Measurements from ENCODE around the gene LAMA2.

Gene LAMA2

DNA sequence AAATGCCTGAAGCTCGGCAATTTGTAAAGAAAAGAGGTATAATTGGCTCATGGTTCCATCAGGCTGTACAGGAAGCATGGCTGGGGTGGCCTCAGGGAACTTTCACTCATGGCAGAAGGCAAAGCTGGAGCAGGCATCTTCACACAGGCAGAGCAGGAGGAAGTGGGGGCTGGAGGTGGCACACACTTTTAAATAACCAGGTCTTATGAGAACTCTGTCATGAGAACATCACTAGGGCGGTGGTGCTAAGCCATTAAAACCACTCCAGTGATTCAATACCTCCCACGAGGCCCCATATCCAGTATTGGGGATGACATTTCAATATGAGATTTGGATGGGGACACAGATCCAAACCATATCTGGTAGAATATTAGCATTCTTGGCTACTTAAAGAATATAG lies 481.8 kb downstream of the LAMA2 start:
- no peak for DNase-seq (ENCODE audit: low read depth in 2 of 2)

DNA sequence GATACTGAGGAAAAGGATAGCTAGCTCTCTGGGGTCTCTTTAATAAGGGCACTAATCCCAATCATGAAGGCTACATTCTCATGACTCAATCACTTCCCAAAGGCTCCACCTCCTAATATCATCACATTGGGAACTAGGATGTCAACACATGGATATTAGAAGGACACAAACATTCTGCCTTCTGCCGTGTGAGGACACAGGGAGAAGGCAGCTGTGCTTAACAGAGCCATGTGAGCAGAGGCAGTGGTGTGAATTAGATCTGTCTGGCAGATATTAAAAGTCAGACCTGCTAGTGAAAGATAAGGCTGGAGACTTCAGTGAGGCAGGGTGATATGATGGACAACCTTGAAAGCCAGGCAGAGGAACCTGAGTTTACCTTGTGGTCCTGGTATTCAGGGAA lies 485.1 kb downstream of the LAMA2 start:
- no peak for DNase-seq (ENCODE audit: low read depth in 2 of 2)

DNA sequence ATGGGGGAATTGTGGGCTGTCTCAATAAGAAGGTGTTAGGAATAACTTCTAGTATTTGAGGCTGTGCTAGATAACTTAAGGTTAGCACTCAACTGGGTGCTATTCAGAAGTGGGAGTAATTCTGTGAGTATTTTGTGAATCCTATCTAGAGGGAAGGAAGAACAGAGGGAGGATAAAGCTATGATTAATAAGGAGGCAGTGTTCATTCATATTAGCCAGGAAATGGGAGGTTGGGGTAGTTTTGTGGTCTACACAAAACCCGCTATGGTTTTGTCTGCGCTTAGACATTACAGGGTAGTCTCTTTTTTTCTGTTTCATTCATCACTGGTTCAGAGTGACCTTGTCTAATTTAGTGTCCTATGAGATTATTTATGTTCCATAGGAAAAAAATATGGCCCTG lies 486.0 kb downstream of the LAMA2 start:
- no peak for DNase-seq (ENCODE audit: low read depth in 2 of 2)

DNA sequence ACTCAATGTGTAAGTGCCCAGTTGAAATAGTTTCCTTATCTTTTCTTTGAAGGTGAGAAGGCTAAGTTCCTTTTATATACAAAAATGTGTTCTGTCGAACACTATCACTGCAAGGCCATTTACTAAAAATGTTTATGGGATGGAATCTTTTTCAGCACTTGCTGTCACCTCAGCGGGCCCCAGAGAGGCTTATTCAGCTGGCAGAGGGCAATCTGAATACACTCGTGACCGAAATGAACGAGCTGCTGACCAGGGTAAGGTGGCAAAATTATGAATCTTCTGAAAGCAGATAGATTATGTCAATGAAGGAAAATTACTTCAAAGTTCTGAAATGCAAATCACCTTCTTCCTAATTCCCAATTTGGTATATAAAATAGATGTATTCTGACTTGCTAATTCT lies 486.8 kb downstream of the LAMA2 start:
- DNase-seq (ENCODE audit: low read depth in 2 of 2): no peak

DNA sequence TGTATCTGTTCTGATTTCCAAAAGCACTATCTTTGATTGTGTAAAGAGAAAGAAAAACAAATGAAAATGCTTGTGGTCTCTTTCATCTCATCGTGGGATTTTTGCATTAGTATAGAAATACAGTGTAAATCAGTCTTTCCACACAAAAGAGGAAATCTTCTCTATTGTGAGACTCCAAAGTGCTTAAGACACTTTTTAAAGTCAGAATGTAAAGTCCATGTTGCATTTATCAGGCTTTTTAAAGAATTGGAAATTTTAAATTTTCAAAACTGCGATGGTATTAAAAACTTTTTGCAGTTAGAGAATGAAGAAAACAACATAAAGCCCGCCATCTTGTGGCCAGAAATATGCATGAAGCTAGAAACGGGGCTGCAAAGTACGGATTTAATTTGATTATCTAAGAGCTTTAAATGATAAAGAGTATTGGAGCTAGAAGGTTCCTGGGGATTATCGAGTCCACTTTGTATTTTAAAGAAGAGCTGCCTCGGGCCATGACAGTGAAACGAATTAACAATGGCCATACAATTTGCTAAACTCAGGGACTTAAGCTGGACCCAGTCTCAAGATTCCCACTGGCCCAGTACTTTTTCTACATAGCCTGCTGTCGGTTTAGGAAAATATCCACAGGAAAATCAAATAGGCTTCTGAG lies 487.5 kb downstream of the LAMA2 start:
- DNase-seq (ENCODE audit: low read depth in 2 of 2): no peak

DNA sequence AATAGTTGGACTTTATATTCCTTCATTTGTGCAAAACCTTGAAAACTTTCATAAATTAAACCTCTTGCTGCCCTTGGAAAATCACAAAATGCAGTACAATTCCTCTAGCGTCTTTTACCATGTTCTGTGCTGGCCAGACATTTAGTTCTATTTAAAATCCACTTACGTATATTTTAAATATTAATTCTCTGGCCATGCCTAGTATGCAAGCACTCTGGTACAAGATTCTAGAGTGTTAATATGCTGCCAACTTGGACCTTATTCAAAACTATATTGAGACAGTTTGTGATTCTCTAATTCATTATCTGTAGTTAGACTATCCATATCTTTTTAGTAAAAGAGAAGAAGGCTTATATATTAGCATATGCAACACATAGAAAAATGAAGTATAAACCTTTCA lies 498.9 kb downstream of the LAMA2 start:
- DNase-seq (ENCODE audit: low read depth in 2 of 2): no peak

DNA sequence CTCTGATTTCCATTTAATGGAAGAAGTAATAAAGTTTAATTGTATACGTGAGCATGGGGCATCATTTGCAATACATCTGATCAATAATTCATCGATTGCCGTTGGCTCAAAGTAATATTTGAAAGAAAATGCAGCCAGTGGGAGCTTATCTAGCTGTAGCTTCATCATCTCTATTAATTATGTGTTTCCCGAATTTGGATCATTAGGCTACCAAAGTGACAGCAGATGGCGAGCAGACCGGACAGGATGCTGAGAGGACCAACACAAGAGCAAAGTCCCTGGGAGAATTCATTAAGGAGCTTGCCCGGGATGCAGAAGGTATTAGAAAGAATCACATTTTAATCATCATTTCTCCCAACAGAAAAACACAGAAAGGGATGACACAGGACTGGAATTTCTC lies 500.0 kb downstream of the LAMA2 start:
- DNase-seq (ENCODE audit: low read depth in 2 of 2): no peak

DNA sequence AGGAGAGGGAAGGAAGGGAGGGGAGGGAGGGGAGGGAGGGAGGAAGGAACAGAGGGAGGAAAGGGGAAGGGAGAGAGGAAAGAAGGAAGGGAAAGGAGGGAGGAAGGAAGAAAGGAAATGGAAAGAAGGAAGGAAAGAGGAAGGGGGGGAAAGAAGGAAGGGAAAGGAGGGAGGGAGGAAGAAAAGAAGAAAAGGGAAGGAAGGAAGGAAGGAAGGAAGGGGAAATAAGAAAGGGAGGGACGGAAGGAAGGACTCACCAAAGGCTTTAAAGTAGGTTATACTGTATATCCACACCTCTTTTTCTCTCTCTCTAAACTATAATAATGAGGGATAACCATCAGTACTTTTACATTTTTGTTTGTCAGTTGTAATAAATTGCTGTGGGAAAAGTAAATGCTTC lies 502.2 kb downstream of the LAMA2 start:
- no peak for DNase-seq (ENCODE audit: low read depth in 2 of 2)

DNA sequence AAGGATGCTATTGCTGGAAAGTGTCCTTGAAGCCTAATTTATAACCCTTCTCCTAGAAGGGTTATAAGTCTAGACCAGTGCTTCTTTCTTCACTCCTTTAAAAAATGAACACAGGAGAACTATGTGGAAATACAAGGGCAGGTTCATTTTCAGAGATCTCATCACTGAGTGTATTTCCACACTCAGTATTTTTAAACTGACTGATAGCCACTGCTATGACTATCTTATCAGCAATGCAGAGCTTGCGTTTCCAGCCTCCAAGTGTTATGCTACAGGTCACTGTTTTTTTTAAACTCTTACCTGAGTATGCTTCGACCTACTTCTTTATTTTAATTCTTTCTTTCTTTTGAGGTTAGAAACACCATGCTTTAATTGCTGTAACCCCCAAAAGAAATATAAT lies 508.0 kb downstream of the LAMA2 start:
- DNase-seq (ENCODE audit: low read depth in 2 of 2): no peak

DNA sequence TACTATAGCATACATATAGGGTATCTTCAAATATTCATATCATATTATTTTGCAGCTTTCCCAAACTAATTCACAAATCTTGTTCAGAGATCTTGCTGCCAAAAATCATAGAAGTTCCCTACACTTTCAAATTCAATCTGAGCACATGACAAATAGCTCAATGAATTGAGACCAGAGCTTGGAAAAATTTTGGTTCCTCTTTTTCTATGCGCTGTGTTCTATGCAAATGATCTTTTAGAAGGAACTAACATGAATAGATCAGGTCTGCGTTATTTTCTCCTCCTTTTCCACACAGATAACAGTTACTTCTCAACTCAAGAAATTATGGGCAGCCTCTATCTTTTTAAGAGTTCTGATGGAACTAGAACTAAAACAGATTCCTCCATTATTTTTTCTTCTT lies 510.7 kb downstream of the LAMA2 start:
- DNase-seq (ENCODE audit: low read depth in 2 of 2): no peak

DNA sequence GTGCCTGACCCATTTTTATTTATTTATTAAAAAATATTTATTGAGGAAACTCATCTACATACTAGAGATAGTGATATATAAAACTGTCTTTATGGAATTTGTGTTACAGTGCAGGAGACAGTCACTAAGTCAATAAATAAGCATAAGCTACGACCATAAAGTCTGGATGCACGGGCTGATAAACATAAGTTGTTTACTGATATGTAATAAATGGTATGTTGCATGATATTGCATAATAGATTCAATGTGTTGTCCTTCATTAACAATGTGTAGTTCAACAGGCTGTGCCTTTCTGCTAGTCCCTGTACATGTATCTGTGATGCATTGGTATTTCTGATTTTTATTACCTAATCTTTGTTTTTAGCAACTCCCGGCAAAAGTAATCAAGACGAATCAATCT lies 515.8 kb downstream of the LAMA2 start:
- no peak for DNase-seq (ENCODE audit: low read depth in 2 of 2)

DNA sequence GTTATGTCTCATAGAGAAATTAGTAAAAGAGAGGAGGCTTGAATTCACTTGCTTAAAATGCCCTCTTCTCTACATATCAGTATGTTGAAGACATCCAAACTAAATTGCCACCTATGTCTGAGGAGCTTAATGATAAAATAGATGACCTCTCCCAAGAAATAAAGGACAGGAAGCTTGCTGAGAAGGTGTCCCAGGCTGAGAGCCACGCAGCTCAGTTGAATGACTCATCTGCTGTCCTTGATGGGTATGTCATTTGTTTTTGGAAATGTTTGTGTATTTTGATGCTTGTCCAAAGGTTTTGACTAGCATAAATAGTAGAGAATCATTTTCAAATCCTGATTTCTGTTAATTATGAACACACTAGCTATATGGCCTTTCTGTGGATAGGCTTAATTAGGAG lies 519.3 kb downstream of the LAMA2 start:
- no peak for DNase-seq (ENCODE audit: low read depth in 2 of 2)

DNA sequence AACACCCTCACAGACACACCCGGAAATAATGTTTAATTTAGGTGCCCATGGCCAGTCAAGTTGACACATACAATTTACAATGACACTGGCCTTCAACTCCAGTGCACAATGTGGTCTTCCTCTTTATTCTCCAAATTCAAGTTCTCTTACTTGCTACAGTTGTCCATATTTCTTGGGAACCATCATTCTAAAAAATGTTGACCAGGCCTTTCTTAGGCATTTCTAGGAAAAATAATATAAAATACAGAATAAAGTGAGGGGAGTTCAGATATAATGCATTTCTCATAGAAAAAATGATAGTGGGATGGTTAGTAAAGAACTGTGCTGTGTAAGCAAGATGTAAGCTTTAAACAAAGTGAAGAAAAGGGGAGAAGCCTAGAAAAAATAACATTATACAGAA lies 528.2 kb downstream of the LAMA2 start:
- no peak for DNase-seq (ENCODE audit: low read depth in 2 of 2)

DNA sequence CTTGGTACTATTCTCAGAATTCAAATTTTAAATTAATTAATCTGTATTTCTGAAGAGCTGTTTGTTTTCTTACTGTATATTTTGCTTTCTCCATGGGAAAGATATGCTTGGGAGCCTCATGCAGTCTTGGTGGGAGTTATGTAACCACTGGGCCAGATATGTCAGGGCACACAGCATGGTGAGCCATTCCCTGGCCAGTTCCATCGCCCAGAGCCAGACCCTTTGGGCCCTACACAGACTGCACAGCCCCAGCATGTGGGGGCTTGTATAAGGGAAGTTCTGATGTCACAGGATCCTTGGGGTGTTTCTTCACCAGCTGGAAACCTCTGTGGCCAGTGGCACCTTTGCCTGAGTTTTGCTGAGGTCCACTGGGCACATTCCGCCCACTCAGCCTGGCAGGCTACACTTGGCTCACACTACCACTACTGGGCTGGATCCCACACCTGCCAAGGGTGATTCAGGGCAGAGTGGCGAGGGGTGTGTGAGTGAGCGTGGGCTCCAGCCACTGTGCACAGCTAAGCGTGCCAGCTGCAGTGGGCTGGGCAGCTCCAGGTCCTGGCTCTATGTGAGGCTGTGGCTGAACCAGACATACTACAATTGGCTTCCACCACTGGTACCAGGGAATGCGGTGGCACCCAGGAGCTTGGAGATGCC lies 533.5 kb downstream of the LAMA2 start:
- DNase-seq (ENCODE audit: low read depth in 2 of 2): no peak

DNA sequence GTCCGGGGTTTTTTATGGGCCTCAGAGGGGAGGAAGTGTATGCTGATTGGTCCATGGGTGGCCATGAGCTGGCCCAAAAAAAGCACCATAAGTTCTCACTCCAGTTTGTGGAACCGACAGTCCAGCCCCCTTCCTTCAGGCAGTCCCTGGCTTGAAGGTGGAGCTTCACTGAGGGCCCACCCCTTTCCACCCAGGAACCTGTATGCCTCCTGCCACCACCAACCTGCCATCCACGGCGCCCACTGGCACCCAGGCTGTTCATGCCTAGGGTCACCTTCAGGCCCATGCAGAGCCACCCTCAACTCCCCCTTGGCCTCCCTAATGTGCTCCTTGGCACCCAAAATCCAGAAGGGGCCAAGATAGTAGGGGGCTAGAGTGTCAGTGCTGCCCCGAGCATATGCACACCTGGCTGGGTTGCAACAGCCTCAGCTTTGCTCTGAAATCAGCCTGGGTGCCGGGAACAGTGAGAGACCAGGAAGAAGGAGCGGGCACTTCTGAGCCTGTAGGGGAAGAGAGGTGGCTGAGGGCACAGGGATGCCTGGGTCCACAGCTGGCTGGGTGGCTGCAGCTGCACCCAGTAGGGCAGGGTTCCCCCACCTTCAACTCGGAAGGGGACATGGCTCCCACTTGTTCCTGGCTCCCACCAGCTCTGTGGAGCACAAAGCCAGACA lies 534.6 kb downstream of the LAMA2 start:
- no peak for DNase-seq (ENCODE audit: low read depth in 2 of 2)

DNA sequence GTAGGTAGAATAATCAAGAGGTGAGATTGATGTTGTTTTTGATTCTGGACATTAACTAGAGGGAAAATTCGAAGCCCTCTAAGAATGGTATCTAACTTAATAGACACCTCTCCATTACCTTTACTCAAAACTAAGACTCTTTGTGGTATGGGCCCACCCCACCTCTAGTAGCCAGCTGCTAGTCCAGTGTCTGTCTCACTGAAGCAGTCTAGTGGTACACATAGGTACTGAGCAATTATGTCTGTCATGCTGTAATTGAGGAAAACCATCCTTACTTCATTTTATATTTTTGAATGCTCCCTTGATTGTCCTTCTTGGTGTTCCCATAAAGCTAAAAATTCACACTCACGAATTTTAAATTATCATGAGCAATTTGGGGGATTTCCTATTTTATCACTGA lies 536.4 kb downstream of the LAMA2 start:
- DNase-seq (ENCODE audit: low read depth in 2 of 2): no peak

DNA sequence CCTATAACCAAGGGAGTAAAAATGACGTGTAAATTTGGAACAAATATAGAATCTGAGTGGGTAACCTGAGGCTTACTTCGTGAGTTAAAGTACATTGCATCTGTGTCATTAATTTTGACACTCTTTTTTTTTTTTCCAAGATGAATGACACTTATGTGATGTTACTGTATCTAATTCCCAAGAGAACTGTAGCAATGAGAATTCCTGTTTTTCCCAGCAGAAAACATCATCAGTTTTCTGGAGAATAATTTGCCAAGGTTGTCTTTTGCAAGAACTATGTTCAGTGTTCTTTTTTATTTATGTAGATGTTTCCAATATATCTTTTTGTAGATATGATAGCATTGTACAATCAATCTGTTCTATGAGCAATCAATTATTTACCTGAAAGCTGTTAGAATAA lies 543.4 kb downstream of the LAMA2 start:
- DNase-seq (ENCODE audit: low read depth in 2 of 2): no peak

DNA sequence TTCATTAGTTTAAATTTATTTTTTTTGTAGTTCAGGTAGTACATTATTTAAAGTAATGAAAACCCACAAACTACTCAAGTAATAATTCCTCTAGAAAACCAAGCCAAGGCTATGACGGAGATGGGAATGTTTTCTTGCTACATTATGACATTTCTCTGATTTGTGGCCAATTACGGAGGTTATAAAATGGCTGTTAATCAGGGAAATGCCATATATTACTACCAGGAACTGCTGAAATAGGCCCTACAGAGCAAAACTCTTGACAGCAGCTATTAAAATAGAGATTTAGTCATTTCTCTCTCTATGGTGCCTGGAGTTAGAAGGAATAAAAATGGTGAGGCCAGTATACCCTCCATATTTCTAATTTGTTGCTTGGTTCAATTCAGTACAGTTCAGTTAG lies 547.0 kb downstream of the LAMA2 start:
- no peak for DNase-seq (ENCODE audit: low read depth in 2 of 2)

DNA sequence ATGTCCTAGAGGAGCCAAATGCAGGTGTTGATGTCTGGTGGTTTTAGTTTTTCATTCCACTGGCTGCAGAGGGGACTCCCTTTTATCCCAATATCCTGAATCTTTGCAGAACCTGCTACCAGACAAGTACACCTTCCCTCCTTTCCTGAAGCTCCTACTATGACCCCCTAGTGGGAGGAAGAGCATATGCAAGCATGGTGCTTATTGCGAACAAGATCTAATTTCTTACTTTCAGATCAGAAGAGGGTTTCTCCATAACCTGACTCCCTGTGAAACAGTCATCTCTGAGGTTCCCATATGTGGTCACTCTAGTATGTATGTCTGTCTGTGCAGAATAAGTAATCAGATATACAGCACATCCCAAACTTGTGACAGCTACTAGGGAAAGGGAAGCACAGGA lies 549.8 kb downstream of the LAMA2 start:
- DNase-seq (ENCODE audit: low read depth in 2 of 2): no peak

DNA sequence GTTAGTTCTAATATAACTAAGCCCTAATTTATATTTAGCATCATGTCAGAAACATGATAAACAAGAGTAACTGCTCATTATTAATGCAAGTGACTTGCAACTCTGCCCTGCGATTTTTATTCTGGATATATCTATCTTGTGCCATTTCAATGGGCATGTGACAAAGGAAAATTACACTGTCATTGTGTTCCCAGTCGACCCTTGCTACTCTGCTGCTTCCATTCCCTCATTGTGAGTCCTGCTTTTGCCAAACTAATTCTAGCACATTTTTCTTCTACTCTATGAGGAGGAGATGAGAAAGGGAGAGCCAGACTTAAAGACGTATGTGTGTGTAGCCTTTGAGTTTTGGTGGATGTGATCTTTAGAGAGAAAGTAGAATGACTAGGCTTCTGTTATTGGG lies 551.2 kb downstream of the LAMA2 start:
- DNase-seq (ENCODE audit: low read depth in 2 of 2): no peak

DNA sequence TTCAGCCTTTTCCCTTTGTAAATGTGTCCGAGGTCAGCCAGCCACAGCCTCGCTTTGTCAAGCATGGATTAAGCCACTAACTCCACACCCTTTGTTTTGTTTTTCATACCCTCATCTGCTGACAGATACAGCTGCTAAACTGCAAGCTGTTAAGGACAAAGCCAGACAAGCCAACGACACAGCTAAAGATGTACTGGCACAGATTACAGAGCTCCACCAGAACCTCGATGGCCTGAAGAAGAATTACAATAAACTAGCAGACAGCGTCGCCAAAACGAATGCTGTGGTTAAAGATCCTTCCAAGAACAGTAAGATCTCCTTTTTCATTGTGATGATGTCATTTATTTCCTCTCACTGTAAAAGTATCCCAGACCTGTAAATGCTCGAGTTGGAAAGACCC lies 557.8 kb downstream of the LAMA2 start:
- DNase-seq (ENCODE audit: low read depth in 2 of 2): no peak

DNA sequence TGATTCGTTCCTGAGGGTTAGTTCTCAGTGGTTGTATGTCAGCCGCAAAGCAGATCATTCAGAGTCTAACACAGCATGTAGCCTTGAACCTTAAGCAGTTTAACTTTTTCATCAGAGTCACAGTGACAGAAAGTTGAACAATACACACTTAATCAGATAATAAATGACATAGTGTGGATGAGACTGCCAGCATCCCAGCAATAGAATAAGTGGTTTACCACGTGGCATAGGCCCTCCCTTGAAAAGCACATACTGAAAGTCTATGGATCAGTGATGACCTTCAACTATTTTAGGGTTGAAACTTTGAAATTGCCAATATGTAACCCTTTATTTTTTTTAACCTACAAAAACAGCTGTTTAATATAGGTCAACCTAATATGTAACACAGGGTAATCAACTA lies 561.7 kb downstream of the LAMA2 start:
- DNase-seq (ENCODE audit: low read depth in 2 of 2): no peak
